Measurements from ENCODE around the gene CTDP1. TPM values are rescaled to one million over a fixed set of nuclear protein-coding genes. Genes with fewer than 3 reads are reported as not detected.
A peak's percentile ranks its signal among the peaks of the same experiment; 100 is the strongest.

CTDP1 gene
- polyA plus RNA-seq, 3 donors from 2014 or later: 6.6 to 20.3 (median 9.3) TPM

- H3K4me3 Mint-ChIP-seq: no peak overlapping the region
Measured at GRCh38 chr18:79789901-79790890, 110.6 kb downstream of the CTDP1 start.

GRCh38 chr18:79790996-79791972, 111.7 kb downstream of the CTDP1 start:
- H3K27ac Mint-ChIP-seq: peak overlapping the region in 1 of 6 donors; percentile 19
- DNase-seq: no peak
- peaks cover 0 to 8% (median 0%) of the 10 kb centered on the region in 3 donors for H3K36me3 Mint-ChIP-seq
- peaks cover 16 to 17% (median 16%) of the 10 kb centered on the region in 3 donors for H3K27me3 Mint-ChIP-seq (ENCODE audit: low read depth in 3 of 3)
- peaks cover 0 to 7% of the 10 kb centered on the region in 2 donors for H3K4me1 Mint-ChIP-seq
- H3K4me3 Mint-ChIP-seq: no peak overlapping the region
- no peaks in the 10 kb centered on the region for H3K9me3 Mint-ChIP-seq

More at GRCh38 chr18:79789901-79790890, 110.6 kb downstream of the CTDP1 start:
- Mint-ChIP-seq H3K9me3 (no peaks in the 10 kb centered on the region), H3K27ac (no peak overlapping the region), H3K36me3 (peaks cover 0 to 8% (median 0%) of the 10 kb centered on the region in 3 donors), H3K4me1 (peaks cover 0 to 7% of the 10 kb centered on the region in 2 donors), H3K27me3 (ENCODE audit: low read depth in 3 of 3) (peaks cover 11 to 16% (median 15%) of the 10 kb centered on the region in 3 donors)
- no peak for DNase-seq

GRCh38 chr18:79792096-79792987, 112.7 kb downstream of the CTDP1 start:
- H3K9me3 Mint-ChIP-seq: peaks cover 0 to 2% (median 0%) of the 10 kb centered on the region in 6 donors
- H3K4me1 Mint-ChIP-seq: peaks cover 5 to 10% of the 10 kb centered on the region in 2 donors
- H3K27me3 Mint-ChIP-seq (ENCODE audit: low read depth in 3 of 3): peaks cover 18 to 25% (median 20%) of the 10 kb centered on the region in 3 donors
- no peak overlapping the region for H3K4me3 Mint-ChIP-seq
- H3K36me3 Mint-ChIP-seq: peaks cover 0 to 10% (median 3%) of the 10 kb centered on the region in 3 donors
- H3K27ac Mint-ChIP-seq: no peak overlapping the region
- no peak for DNase-seq

- H3K27me3 Mint-ChIP-seq (ENCODE audit: low read depth in 3 of 3): peaks cover 18 to 27% (median 22%) of the 10 kb centered on the region in 3 donors
- no peak overlapping the region for H3K4me3 Mint-ChIP-seq
- no peak for DNase-seq
- H3K36me3 Mint-ChIP-seq: peaks cover 0 to 12% (median 5%) of the 10 kb centered on the region in 3 donors
- H3K9me3 Mint-ChIP-seq: peaks cover 0 to 4% (median 0%) of the 10 kb centered on the region in 6 donors
- H3K4me1 Mint-ChIP-seq: peaks cover 6 to 14% of the 10 kb centered on the region in 2 donors
- no peak overlapping the region for H3K27ac Mint-ChIP-seq
Measured at GRCh38 chr18:79792988-79793355, 113.4 kb downstream of the CTDP1 start.

- peaks cover 0 to 4% (median 0%) of the 10 kb centered on the region in 6 donors for H3K9me3 Mint-ChIP-seq
- H3K4me3 Mint-ChIP-seq: no peak overlapping the region
- H3K4me1 Mint-ChIP-seq: peaks cover 9 to 14% of the 10 kb centered on the region in 2 donors
- H3K27ac Mint-ChIP-seq: no peak overlapping the region
- no peak for DNase-seq
- peaks cover 18 to 29% (median 29%) of the 10 kb centered on the region in 3 donors for H3K27me3 Mint-ChIP-seq (ENCODE audit: low read depth in 3 of 3)
- H3K36me3 Mint-ChIP-seq: peaks cover 0 to 12% (median 5%) of the 10 kb centered on the region in 3 donors
Measured at GRCh38 chr18:79794846-79795245, 115.2 kb downstream of the CTDP1 start.

GRCh38 chr18:79795446-79795845, 115.8 kb downstream of the CTDP1 start:
- no peak for DNase-seq
- Mint-ChIP-seq H3K27ac (no peak overlapping the region), H3K9me3 (peaks cover 0 to 4% (median 0%) of the 10 kb centered on the region in 6 donors), H3K4me3 (no peak overlapping the region), H3K4me1 (peaks cover 9 to 14% of the 10 kb centered on the region in 2 donors), H3K27me3 (ENCODE audit: low read depth in 3 of 3) (peaks cover 16 to 32% (median 29%) of the 10 kb centered on the region in 3 donors), H3K36me3 (peaks cover 0 to 12% (median 5%) of the 10 kb centered on the region in 3 donors)

- Mint-ChIP-seq H3K36me3 (peaks cover 0 to 12% (median 5%) of the 10 kb centered on the region in 3 donors), H3K9me3 (peaks cover 0 to 4% (median 0%) of the 10 kb centered on the region in 6 donors), H3K27ac (no peak overlapping the region), H3K4me1 (peaks cover 9 to 14% of the 10 kb centered on the region in 2 donors), H3K27me3 (ENCODE audit: low read depth in 3 of 3) (peaks cover 16 to 33% (median 29%) of the 10 kb centered on the region in 3 donors), H3K4me3 (no peak overlapping the region)
- no peak for DNase-seq
Measured at GRCh38 chr18:79796016-79796415, 116.4 kb downstream of the CTDP1 start.

- Mint-ChIP-seq H3K27me3 (ENCODE audit: low read depth in 3 of 3) (peaks cover 11 to 33% (median 27%) of the 10 kb centered on the region in 3 donors), H3K27ac (no peak overlapping the region)
Measured at GRCh38 chr18:79796531-79797405, 117.2 kb downstream of the CTDP1 start.

GRCh38 chr18:79797518-79798345, 118.1 kb downstream of the CTDP1 start, which contains the start of gene KCNG2:
KCNG2 (plus strand) TSS chr18:79797938; CDS start chr18:79863668, 65,730 bp downstream.
- Mint-ChIP-seq H3K36me3 (peaks cover 0 to 12% (median 5%) of the 10 kb centered on the region in 3 donors), H3K27me3 (ENCODE audit: low read depth in 3 of 3) (peaks cover 6 to 33% (median 23%) of the 10 kb centered on the region in 3 donors), H3K27ac (no peak within 1 kb of the TSS), H3K4me1 (peaks cover 7 to 9% of the 10 kb centered on the region in 2 donors), H3K4me3 (peak within 1 kb of the TSS; percentile 1 to 68 (median 53)), H3K9me3 (peaks cover 0 to 4% (median 0%) of the 10 kb centered on the region in 6 donors)
- no peak for DNase-seq

More at GRCh38 chr18:79796531-79797405, 117.2 kb downstream of the CTDP1 start:
- Mint-ChIP-seq H3K4me1 (peaks cover 7 to 9% of the 10 kb centered on the region in 2 donors), H3K9me3 (peaks cover 0 to 4% (median 0%) of the 10 kb centered on the region in 6 donors), H3K4me3 (peak overlapping the region; percentile 1 to 68 (median 53)), H3K36me3 (peaks cover 0 to 12% (median 5%) of the 10 kb centered on the region in 3 donors)
- DNase-seq: no peak

GRCh38 chr18:79798346-79798998, 118.9 kb downstream of the CTDP1 start:
- no peak for DNase-seq
- Mint-ChIP-seq H3K4me3 (no peak overlapping the region), H3K36me3 (peaks cover 0 to 12% (median 5%) of the 10 kb centered on the region in 3 donors), H3K4me1 (peaks cover 7 to 9% of the 10 kb centered on the region in 2 donors), H3K27ac (no peak overlapping the region), H3K27me3 (ENCODE audit: low read depth in 3 of 3) (peaks cover 6 to 35% (median 20%) of the 10 kb centered on the region in 3 donors), H3K9me3 (peaks cover 0 to 4% (median 0%) of the 10 kb centered on the region in 6 donors)

Measured in immature natural killer cell (primary cell).